Spinal cord (tissue), 10 donors: Measurements from ENCODE around the gene SCLT1. TPM values are rescaled to one million over a fixed set of nuclear protein-coding genes. Genes with fewer than 3 reads are reported as not detected.
"Not testable (repeated sequence)": the region's sequence is repeated elsewhere in the genome, so short reads cannot be mapped to it uniquely, and the experiment has no call there.

Experiments used
- DNase-seq, 6 donors: peaks; one replicate each; pipeline versions ENCODE4 v3.0.0 to v3.0.0-alpha.2; 2013 to 2015; ENCODE audit warnings: low spot score in 6 of 6, low read depth in 4 of 6
- H3K27ac ChIP-seq: one replicate; pipeline ENCODE4 v1.5.1; 2013; ENCODE audit warnings: low read depth, low read length, control low read depth
- H3K27me3 ChIP-seq: one replicate; pipeline ENCODE4 v1.6.1; 2013; ENCODE audit warnings: low read length; ENCODE audit not compliant: control insufficient read depth, insufficient read depth
- H3K36me3 ChIP-seq: one replicate; pipeline ENCODE4 v1.6.1; 2013; ENCODE audit warnings: low read length; ENCODE audit not compliant: control insufficient read depth, insufficient read depth
- H3K4me1 ChIP-seq: one replicate; pipeline ENCODE4 v1.6.1; 2013; ENCODE audit warnings: low read length; ENCODE audit not compliant: control insufficient read depth, insufficient read depth
- H3K4me3 ChIP-seq: one replicate; pipeline ENCODE4 v1.5.1; 2013; ENCODE audit warnings: low read depth, low read length, control low read depth
- H3K9me3 ChIP-seq: one replicate; pipeline ENCODE4 v1.6.1; 2013; ENCODE audit warnings: low read length; ENCODE audit not compliant: control insufficient read depth, insufficient read depth
- WGBS: methylation state at CpG from one replicate; pipeline ENCODE4 v1.1.5; 2013; ENCODE audit warnings: missing lambda C conversion rate; ENCODE audit not compliant: insufficient coverage; 5-methylcytosine and 5-hydroxymethylcytosine counted together
- polyA plus RNA-seq, 2 donors: library from polyadenylated mRNA; unstranded; fragments of 120-200 nt; gene quantifications; one replicate each; pipeline ENCODE4 v1.2.1, GENCODE V29; 2013; ENCODE audit not compliant: insufficient read length in 2 of 2
- total RNA-seq, 2 donors: library from RNA; depleted of rRNA in 1 of 2; stranded (reverse); fragments of 120-200 nt in 1 of 2; fragments of >200 nt in 1 of 2; gene quantifications; one replicate each; pipeline versions ENCODE4 v1.2.3 to v1.2.4, GENCODE V29; 2013 to 2014
- donor health status: healthy.

Gene SCLT1
- total and polyA plus RNA-seq, 4 donors, result 16.5 to 62.7 (median 24.9) TPM

GRCh38 chr4:129085472-129085871 is 7.9 kb downstream of the SCLT1 start:
- Histone ChIP-seq H3K4me1 (no peaks in the 10 kb centered on the region), H3K27ac (no peak overlapping the region), H3K4me3 (no peak overlapping the region), H3K36me3 (peaks cover 9% of the 10 kb centered on the region), H3K9me3 (peaks cover 8% of the 10 kb centered on the region), H3K27me3 (no peaks in the 10 kb centered on the region)
- 100% methylated on average over 2 of the region's 4 CpGs for WGBS
- no peak for DNase-seq

GRCh38 chr4:129082302-129082701 is 11.0 kb downstream of the SCLT1 start:
- Histone ChIP-seq H3K4me3 (no peak overlapping the region), H3K27ac (no peak overlapping the region), H3K4me1 (no peaks in the 10 kb centered on the region), H3K9me3 (peaks cover 17% of the 10 kb centered on the region), H3K27me3 (no peaks in the 10 kb centered on the region), H3K36me3 (peaks cover 16% of the 10 kb centered on the region)
- DNase-seq, result no peak
- WGBS, result 100% methylated on average over 1 of the region's 5 CpGs

GRCh38 chr4:129080129-129080528 is 13.2 kb downstream of the SCLT1 start:
- DNase-seq, result no peak
- peaks cover 15% of the 10 kb centered on the region for H3K9me3 ChIP-seq
- no peaks in the 10 kb centered on the region for H3K27me3 ChIP-seq
- H3K36me3 ChIP-seq, result peaks cover 16% of the 10 kb centered on the region
- H3K4me1 ChIP-seq, result no peaks in the 10 kb centered on the region
- no peak overlapping the region for H3K27ac ChIP-seq
- no peak overlapping the region for H3K4me3 ChIP-seq

- H3K27me3 ChIP-seq, result no peaks in the 10 kb centered on the region
- no peaks in the 10 kb centered on the region for H3K4me1 ChIP-seq
- H3K9me3 ChIP-seq, result peaks cover 9% of the 10 kb centered on the region
- H3K36me3 ChIP-seq, result peaks cover 16% of the 10 kb centered on the region
- DNase-seq, result no peak
- H3K4me3 ChIP-seq, result no peak overlapping the region
- H3K27ac ChIP-seq, result no peak overlapping the region
Observed at GRCh38 chr4:129077326-129077725, 16.0 kb downstream of the SCLT1 start.

- H3K36me3 ChIP-seq, H3K4me1 ChIP-seq, H3K27ac ChIP-seq, DNase-seq, H3K4me3 ChIP-seq, H3K9me3 ChIP-seq, H3K27me3 ChIP-seq: not testable (repeated sequence)
- no CpG with 5 or more reads among the region's 2 CpGs for WGBS
Observed at GRCh38 chr4:129069537-129069936, 23.8 kb downstream of the SCLT1 start.

- no peaks in the 10 kb centered on the region for H3K36me3 ChIP-seq
- H3K4me3 ChIP-seq, result no peak overlapping the region
- no peaks in the 10 kb centered on the region for H3K4me1 ChIP-seq
- DNase-seq, result no peak
- H3K27ac ChIP-seq, result no peak overlapping the region
- peaks cover 29% of the 10 kb centered on the region for H3K9me3 ChIP-seq
- H3K27me3 ChIP-seq, result no peaks in the 10 kb centered on the region
Observed at GRCh38 chr4:129064717-129065116, 28.6 kb downstream of the SCLT1 start.

- DNase-seq, result no peak
- Histone ChIP-seq H3K27me3 (no peaks in the 10 kb centered on the region), H3K4me3 (no peak overlapping the region), H3K4me1 (no peaks in the 10 kb centered on the region), H3K9me3 (peaks cover 30% of the 10 kb centered on the region), H3K36me3 (no peaks in the 10 kb centered on the region), H3K27ac (no peak overlapping the region)
- WGBS, result no CpG with 5 or more reads among the region's 2 CpGs
Observed at GRCh38 chr4:129063640-129064039, 29.7 kb downstream of the SCLT1 start.

- no peak for DNase-seq
- WGBS, result 100% methylated on average over 1 of the region's 3 CpGs
- peaks cover 34% of the 10 kb centered on the region for H3K9me3 ChIP-seq
Observed at GRCh38 chr4:129062580-129062979, 30.8 kb downstream of the SCLT1 start.

GRCh38 chr4:129059028-129059427 is 34.3 kb downstream of the SCLT1 start:
- no peaks in the 10 kb centered on the region for H3K36me3 ChIP-seq
- H3K4me3 ChIP-seq, result no peak overlapping the region
- peaks cover 57% of the 10 kb centered on the region for H3K9me3 ChIP-seq
- H3K4me1 ChIP-seq, result no peaks in the 10 kb centered on the region
- H3K27me3 ChIP-seq, result no peaks in the 10 kb centered on the region
- H3K27ac ChIP-seq, result no peak overlapping the region
- no peak for DNase-seq

More at GRCh38 chr4:129062580-129062979, 30.8 kb downstream of the SCLT1 start:
- H3K36me3 ChIP-seq, result no peaks in the 10 kb centered on the region
- H3K27ac ChIP-seq, result no peak overlapping the region
- no peak overlapping the region for H3K4me3 ChIP-seq
- no peaks in the 10 kb centered on the region for H3K4me1 ChIP-seq
- no peaks in the 10 kb centered on the region for H3K27me3 ChIP-seq

GRCh38 chr4:129046055-129046959 is 47.0 kb downstream of the SCLT1 start:
- Histone ChIP-seq H3K27ac (no peak overlapping the region), H3K4me3 (no peak overlapping the region), H3K4me1 (no peaks in the 10 kb centered on the region), H3K36me3 (no peaks in the 10 kb centered on the region), H3K9me3 (peaks cover 3% of the 10 kb centered on the region), H3K27me3 (no peaks in the 10 kb centered on the region)
- WGBS, result no CpG with 5 or more reads among the region's 1 CpG
- no peak for DNase-seq
